ENCODE data around the gene HAUS8.
"Not testable (repeated sequence)": the region's sequence is repeated elsewhere in the genome, so short reads cannot be mapped to it uniquely, and the experiment has no call there.

Gene HAUS8

DNA sequence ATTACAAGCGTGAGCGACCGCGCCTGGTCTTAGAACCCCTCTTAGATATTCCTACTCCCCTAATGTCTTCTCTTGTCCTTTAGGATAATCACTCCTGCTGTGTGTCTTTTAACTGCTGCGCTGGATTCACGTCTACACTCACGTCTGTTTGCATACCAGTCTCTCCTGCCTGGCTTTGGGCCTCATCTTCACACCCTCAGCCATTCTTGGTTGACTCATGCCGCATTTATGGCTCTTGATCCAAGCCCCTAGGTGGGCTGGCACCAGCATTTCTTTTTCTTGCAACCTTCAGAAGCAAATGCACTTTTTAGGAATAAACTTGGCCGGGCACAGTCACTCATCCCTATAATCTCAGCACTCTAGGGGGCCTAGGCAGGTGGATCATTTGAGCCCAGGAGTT, 23.1 kb upstream of the HAUS8 start:
- DNase-seq = no peak

DNA sequence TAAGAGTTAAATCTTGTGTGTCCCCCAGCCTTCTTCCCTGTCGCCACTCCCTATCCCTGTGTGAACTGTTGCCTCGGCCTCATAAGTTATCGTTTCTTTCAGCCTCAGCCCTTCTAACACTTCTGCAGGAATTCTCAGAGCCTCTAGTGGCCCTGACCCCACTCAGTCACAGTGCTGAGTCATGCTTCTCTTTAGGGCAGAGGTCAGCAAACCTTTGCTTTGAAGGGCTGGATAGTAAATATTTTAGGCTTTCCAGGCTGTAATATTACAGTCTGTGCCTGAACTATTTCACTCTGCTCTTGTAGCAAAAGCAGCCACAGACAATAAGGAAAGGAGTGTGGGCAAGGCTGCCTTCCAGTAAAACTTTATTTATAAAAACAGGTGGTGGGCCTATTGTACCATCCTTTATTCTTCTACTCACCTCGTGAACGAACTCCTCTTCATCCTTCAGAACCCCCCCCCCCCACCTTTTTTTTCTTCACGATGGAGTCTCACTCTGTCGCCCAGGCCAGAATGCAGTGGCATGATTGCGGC, 22.4 kb upstream of the HAUS8 start:
- DNase-seq = no peak

DNA sequence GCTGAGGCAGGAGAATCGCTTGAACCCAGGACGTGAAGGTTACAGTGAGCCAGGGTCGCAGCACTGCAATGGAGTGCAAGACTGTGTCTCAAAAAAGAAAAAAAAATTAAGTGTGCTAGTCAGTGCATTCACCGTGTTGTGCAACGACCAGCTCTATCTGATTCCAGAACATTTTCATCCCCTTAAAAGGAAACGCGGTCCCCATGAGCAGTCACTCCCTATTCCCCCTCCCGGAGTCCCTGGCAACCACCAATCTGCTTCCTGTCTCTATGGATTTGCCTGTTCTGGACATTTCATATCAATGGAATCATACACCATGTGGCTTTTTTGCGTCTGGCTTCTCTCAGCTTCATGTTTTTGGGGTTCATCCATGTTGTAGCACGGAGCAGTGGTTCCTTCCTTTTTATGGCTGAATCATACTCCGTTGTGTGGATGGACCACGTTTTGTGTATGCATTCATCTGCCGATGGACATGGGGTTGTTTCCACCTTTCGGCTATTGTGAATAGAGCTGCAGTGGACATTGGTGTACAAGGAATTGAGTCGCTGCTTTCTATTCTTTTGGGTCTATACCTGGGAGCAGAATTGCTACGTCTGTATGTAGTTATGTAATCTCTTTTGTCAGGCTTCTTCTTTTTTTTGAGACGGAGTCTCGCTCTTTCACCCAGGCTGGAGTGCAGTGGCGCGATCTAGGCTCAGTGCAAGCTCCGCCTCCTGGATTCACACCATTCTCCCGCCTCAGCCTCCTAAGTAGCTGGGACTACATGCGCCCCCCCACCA, 20.1 kb upstream of the HAUS8 start:
- DNase-seq = no peak

DNA sequence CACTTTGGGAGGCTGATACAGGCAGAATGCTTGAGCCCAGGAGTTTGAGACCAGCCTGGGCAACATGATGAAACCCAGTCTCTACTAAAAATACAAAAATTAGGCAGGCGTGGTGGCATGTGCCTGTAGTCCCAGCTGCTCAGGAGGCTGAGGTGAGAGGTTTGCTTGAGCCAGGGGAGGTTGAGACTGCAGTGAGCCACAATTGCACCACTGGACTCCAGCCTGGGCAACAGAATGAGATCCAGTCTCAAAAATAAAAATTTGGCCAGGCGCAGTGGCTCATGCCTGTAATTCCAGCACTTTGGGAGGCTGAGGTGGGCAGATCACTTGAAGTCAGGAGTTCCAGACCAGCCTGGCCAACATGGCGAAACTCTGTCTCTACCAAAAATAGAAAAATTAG, 19.4 kb upstream of the HAUS8 start:
- DNase-seq = not testable (repeated sequence)

DNA sequence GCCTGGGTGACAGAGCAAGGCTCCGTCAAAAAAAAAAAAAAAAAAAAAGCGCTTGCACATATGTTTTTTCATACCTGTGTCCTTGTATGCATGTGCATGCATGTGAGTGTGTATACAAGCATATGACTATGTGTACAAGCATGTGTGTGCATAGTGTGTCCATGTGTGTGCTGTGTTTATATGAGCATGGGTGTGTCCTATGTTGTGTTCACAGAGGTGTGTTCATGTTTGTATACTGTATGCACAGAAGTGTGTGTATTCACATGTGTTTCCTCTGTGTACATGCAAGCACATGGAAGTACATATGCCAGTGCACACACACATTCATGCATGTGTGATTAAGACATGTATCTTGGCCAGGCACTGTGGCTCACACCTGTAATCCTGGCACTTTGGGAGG, 17.4 kb upstream of the HAUS8 start:
- DNase-seq = no peak

DNA sequence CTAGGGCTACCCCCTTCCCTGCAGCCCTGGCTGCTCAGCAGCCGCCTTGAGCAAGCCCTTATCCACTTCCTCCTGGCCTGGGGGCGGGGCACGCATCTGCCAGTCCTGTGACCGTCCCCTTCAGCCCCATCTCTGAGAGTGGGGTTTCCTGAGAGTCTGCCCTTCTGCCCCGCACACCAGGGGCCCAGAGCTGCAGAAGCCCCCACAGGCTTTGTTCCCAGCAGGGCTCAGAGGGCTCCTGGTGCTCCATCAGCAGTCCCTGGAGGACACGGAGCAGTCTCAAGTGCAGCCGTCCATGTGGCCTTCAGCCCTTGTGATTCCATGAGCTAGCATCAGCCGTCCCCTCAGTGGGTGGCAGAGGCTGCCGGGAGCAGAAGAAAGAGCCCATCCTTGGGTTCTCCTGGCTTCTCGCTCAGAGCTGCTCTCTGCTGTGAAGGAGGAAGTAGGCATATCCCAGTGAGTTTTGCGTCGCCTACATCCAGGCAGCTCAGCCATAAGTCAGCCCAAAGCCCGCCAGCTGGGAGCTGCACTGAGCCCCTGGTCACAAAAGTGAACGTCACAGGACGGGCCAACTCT, 16.6 kb upstream of the HAUS8 start:
- no peak for DNase-seq

DNA sequence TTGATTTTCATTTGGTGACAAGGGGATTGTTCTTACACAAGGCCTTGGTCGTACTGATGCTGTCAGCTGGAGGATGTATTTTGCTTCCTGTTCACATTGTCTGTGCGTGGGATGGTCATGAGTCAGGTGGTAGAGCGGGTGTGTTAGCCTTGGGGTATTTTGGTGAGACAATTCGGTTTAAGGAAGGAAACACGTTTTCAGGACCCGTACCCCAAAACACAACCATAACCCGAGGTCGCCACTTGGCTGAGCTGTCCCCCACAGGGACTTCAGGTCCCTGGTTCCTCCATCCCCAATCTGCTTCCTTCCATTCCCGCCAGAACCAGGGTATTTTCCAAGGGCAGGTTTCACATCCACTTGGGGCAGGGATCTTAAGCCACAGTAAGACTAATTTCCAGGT, 15.3 kb upstream of the HAUS8 start:
- no peak for DNase-seq

DNA sequence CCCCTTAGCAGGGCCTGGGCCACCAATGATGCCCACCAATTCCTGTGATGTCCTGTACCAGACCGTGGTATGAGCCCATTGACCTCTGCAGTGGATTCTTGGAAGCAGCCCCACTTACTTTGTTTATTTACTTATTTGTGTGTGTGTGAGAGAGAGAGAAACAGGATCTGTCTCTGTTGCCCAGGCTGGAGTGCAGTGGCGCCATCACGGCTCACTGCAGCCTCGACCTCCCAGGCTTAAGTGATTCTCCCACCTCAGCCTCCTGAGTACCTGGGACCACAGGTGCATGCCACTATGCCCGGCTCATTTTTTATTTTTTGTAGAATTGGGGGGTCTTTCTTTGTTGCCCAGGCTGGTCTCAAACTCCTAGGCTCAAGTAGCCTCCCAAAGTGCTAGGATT, 13.3 kb upstream of the HAUS8 start:
- no peak for DNase-seq

DNA sequence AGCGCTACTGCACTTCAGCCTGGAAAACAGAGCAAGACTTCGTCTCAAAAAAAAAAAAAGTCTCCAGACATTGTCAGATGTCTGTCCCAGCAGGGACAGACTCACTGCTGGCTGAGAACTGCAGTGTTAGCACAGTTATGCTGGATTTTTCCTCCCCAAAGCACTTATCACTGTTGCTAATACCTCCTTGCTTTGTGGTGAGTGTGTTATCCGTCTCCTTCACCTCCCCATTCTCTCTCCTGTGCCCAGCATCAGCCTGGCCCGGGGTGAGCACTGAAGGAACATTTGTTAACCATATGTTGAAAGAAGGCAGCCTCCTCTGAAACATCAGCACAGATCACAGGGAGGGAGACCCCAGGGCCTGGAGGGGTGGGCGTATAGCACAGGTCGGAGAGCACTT, 11.6 kb upstream of the HAUS8 start:
- no peak for DNase-seq

DNA sequence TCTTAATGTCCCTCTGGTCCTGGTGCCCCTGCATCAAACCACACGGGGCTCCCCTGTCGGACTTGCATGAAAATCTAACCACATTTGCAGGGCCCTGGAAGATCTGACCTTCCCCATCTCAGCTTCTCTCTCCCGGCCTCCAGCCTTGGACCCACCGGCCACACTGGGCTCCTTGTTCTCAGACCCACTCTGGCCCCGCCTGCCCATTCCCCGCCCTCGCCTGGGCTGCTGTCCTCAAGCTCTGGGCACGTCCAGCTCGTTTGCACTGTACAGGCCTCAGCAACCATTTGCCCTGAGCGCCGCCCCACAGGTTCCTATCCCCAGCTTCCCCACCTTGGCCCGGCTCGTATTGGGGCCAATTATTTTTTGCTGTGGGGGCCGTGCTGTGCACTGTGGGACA, 10.9 kb upstream of the HAUS8 start:
- DNase-seq = no peak

DNA sequence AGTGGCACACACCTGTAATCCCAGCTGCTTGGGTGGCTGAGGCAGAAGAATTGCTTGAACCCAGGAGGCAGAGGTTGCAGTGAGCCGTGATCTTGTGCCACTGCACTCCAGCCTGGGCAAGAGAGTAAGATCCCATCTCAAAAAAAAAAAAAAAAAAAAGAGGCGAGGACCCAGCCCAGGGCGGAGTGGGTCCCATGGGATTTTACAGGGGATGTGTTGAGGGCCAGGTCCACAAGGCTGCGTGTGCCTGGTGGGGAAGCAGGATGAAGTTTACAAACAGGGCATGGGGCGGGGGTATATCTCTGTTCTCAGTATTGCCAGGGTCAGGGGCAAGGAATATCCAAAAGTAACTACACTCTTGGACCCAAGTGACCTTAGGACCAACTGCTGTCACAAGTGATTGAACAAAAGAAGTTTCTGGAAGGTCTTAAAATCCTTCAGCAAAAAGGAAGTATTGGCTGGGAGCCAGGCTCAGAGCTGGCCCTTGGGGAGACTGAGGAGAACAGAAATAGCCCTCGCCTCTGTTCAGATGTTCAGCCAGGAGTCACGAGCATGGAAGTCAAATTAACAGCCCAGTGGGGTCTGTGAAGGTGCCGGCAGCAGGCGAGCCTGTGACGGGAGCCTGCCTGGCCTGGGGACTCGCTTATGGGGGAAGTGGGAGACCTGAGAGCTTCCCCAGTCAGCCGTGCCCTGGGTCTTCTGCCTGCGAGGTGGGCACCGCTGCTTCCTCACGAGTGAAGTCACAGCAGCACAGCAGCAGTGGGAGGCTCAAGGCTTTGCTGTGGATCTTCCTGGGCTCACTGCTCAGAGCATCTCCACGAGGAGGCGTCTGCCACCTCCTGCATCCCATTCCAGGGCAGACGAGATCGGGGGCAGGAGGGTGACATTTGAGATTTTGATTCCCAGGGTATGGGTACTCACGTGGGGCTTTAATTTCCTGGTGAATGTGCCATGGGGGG, 6.7 kb upstream of the HAUS8 start:
- no peak for DNase-seq

DNA sequence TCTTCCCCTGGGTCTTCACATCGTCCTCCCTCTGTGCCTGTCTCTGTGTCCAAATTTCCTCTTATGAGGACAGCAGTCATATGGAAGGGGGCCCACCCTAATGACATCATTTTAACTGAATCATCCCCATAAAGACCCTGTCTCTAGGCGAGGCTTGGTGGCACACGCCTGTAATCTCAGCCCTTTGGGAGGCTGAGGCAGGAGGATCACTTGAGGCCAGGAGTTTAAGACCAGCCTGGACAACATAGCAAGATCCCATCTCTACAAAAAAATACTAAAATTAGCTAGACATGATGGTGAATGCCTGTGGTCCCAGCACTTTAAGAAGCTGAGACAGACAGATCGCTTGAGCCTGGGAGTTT, 5.2 kb upstream of the HAUS8 start:
- no peak for DNase-seq

DNA sequence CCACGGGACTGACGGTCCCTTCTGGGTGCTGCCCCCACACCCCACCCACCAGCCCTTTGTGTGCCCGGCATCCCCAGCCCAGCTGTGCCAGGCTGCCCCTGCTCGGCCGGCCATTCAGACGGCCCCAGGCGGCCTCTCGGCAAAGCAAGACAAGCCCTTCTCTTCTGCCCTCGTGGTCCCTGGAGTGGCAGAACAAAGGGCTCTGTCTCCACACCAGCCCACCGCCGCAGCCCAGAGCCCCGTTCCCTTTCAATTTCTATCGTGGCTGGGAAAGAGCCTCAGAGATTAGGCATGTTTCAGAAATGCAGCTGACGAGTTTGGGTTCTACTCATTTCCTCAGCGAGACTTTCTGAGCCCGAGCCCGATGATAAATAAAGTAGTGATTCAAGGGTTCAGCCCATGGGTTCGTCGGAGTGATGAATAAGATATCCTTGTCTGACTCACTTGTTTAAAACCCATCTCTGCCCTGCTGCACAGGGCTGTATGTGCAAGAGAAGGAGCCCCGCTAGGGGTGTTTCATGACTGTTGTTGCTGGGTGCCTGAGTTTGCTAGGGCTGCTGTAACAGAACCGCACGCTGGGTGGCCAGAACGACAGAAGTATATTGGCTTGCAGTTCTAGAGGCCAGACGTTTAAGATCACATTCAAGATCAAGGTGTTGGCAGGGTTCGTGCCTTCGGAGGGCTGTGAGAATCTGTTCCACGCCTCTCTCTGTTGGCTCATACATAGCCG, 4.6 kb upstream of the HAUS8 start:
- DNase-seq = no peak

DNA sequence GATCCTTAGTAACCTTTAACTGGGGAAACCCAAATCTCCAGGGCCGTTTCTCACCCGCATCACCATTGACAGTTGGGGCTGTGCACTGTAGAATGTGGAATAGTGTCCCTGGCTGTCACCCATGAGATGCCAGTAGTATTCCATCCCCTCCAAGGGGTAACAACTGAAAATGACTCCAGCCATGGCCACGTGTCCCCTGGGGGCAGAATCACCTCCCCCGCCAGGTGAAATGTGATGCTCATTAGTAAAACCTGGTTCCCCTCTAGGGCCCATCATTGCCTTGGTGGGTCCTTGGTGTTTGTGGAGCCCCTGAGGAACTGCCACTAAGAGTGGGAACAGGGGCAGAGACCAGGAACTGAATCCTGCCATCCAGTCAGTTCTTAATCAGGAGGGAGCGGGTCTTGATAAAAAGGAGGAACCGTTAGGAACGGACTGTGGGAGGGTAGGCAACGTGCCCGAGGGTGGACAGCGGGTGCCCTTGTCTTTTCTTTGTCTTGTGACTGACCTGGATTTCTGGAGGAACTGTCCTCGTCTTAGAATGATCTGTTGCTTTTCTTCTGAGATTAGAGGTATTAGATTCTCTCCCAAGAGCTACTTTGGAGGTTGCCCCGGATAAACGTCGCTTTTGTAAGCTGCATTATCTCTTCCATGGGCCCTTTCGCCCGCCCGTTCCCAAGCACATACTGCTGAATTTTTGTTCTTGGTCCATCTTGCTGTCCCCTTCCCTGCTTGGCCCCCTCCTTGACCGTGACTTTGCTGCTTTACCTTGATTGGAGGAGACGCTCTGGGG, 3.9 kb upstream of the HAUS8 start:
- no peak for DNase-seq

DNA sequence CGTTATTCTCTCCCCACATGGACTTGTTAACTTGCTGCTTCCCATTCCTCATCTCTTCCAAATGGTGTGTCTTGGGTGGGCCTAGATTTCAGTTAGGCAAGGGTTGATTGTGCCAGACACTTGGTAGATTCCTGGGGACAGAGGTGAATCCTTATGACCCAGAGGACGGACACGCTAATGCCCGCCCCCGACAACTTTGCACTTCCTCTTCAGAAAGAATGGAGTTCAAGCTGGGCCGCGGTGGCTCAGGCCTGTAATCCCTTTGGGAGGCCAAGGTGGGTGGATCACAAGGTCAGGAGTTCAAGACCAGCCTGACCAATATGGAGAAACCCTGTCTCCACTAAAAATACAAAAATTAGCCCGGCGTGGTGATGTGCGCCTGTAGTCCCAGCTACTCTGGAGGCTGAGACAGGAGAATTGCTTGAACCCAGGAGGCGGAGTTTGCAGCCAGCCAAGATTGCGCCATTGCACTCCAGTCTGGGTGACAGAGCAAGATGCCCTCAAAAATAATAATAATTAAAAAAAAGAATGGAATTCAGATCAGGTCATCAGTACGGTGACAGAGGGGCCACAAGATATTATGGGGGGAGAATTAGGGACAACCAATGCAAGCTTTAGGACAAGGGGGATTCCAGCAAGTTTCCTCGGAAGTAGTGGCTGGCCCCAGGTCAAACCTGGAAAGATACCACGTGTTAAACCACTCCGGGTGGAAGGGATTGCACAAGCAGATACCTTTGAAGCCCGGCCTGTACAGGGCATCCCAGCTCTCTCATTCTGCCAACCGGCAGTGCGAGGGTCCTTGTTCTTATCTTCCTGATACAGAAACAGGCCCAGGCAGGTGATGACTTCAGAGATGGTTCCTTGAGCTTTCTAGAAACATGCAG, 3.0 kb upstream of the HAUS8 start:
- no peak for DNase-seq

DNA sequence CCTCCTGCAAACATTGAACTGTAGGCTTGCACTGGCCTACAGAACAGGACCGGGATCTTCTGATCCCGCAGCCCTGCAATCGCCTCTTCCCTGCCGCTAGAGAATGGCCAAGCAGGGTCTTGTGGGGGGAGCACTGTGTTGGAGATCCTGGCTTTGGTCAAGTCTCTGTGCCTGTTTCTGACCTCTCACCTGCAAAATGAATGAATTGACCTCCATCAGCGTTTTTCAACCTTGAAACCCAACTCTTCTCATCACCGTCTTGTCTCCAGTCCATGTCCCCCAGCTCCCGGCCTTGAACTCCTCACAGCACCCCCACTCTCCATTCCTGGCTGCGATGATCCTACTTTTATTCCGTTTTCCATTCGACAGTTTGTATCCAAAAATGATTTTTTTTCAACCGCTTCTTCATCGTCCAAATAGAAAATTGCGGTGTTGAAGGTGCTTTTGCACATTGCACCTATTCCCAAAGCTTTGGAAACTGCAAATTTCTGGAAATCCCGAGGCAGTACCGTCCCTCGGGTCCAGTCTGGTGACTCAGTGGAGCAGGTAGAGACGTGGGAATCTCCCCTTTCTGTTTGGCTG, 2.3 kb upstream of the HAUS8 start:
- DNase-seq = no peak

DNA sequence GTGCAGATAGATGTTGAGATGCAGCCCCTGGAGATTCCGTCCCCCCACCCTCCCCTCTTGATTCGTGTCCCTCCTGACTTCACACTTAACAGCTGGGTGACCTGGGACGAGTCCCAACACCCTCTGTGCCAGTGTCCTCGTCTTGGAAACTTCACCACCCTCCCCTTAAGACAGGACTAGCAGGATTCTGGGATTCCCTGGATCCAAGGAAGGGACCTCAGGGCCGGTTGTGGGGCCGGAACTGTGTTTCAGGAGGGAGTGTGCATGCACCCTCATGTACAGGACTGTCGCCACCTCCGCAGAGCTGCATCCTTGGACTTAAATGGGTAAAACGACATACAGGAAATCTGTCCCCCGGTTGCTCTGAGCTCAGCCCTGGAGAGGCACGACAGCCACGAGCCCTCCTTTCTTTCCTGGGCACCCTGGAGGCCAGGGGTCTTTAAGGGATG, 1.3 kb upstream of the HAUS8 start:
- no peak for DNase-seq

DNA sequence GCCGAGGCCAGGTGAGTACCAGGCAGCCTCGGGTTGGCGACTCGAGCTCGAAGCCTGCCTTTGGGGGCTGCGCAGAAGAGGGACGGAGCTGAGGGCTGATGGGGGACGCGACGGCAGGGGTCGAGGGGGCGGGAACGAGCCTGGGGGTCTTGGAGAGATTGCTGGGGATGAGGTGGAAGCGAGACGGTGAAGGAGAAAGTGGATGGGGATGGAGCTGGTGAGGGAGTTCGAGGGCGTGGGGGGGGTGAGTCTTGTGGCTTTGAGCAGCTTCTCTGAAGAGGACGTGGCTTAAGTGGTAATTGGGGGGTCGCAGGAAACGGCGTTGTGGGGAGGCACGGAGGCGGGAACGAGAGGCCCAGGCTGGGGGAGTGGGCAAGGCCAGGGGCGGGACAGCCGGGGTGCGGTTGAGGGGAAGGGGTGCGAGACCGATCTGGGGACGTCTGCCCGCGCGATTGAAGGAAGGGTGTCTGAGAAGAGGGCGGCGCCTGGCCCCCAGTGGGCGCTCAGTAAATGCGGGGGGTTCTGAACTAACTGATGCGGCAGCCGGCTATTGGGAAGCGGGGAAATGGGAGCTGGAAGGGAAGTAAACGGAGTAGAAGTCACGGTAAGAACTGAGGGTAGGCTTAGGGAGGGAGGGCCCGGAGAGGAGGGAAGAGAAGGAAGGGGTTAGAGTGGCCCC, 751 bp upstream of the HAUS8 start:
- DNase-seq = no peak

DNA sequence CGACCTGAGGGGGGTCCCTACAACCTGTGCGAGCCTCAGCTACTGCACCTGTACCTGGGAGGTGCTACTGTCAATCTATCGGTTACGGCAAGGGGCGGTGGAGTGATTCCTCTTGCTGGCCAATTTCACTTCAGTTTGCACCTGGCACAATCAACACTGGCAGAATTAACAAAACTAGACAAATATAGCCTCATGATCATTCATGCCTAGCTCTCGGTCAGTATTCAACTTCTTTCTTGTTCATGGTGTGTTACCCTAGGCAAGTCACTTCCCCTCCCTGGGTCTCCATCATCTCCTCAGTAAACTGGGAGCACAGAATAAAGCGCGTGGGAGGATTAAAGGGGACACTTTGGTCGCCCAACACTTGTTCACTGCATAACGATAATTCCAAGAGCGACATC, 618 bp downstream of the HAUS8 start:
- no peak for DNase-seq
